ENCODE measurements around the gene SGIP1.
"Not testable (repeated sequence)": the region's sequence is repeated elsewhere in the genome, so short reads cannot be mapped to it uniquely, and the experiment has no call there.

The SGIP1 gene

DNA sequence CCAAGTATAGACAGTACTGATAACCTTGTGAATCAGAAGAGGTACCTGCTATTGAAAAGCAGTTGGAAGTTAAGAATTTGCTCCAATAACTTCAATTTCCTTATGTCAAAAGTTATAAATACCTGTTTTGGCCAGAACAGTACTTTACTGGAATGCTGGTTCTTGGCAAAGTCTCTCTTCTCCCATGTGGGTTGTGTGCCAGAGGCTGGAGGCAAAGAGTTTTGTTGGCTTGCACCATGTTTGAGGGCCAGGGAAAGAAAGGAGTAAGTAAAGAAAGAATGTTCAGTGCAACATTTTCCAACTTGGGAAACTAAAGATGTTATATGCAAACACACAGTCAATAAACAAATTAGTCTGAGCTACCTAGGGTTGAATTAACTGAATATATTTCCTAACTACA is 151.3 kb downstream of the SGIP1 start:
- no peak for DNase-seq

DNA sequence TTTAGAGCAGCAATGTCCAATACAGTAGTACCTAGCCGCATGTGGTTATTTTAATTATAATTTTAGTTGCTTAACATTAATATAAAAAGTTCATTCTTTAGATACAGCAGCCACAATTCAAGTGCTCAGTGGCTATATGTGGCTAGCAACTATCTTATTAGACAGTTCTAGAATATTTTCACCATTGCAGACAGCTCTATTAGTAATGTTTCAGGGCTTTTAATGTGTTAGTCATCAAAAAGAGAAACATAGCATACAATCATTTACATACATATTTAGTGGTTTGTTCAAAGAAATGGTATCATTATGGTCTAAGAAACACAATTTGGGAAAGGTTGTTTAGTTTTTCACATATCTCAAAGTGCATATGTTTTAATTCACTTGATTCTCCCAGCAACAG is 151.7 kb downstream of the SGIP1 start:
- no peak for DNase-seq

GRCh38 chr1:66686406-66686805 is 152.5 kb downstream of the SGIP1 start:
- no peak for DNase-seq

DNA sequence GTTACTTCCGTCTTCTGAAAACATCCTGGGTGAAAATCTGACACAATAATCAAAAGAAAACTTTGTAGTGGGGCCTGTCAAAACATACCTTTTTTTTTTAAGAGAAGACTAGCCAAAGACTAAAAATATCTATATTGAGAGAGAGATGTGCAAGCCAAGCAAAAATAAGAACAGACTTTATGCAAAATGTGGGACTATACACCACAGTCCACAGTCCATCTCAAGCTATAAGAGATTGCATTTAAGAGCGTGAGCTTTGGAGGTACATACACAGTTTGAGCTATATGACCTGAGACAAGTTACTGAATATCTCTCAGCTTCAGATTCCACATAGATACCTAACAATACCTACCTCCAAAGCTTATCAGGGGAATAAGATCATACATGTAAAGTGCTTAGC is 153.4 kb downstream of the SGIP1 start:
- no peak for DNase-seq

- DNase-seq = no peak
Measured at GRCh38 chr1:66690666-66691381, 156.9 kb downstream of the SGIP1 start.

DNA sequence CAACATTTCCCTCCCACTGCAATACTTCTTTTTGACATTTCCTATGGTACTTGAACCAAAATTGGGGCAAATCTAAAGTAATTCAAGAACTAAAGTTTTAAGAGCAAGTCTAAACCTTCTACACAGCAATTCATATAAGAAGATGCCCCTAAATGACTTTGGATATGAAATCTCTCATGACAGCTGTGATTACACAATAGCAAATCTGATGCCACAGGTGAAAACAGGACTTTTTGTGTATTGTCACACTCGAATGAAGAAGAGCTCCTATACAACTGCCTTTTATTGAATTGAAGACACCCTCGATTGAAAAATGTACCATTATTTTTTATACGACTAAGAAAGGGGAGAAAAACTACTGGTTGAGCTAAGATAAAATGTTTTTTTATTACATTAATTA is 158.7 kb downstream of the SGIP1 start:
- no peak for DNase-seq

DNA sequence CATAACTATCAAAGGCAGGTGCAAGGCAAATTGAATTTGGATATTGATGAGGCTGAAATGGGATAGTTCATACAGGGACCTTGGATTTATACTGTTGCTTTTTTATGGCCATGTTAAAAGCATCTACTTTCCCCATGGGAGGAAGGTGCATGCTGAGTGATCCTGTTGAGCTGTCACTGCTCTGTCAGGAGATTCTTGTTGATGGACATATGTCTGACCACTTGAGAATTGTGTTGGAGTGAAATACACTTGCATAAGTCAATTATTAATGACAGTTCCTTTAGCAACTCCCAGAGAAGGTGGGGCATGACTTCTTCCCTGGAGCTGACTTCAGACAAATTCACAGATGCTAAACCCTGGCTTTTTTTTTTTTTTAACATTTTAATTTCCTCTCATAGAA is 159.9 kb downstream of the SGIP1 start:
- no peak for DNase-seq

DNA sequence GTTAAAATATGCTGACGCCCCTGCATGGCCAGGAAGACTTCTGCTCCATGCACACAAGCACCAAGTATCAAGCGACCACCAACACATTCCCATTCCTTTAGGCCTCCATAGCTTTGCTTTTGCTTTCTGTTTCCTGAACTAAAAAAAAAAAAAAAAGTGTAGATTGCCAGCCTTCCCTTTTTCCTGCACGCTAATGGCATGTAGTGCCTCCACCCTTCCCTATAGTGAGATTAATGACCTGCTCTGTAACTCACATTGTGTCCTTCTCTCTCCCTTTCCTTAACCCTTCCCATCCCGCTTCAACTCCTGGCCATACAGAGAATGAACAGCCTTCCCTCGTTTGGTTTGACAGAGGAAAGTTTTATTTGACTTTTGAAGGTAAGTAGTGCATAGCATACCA is 161.2 kb downstream of the SGIP1 start:
- DNase-seq = no peak

DNA sequence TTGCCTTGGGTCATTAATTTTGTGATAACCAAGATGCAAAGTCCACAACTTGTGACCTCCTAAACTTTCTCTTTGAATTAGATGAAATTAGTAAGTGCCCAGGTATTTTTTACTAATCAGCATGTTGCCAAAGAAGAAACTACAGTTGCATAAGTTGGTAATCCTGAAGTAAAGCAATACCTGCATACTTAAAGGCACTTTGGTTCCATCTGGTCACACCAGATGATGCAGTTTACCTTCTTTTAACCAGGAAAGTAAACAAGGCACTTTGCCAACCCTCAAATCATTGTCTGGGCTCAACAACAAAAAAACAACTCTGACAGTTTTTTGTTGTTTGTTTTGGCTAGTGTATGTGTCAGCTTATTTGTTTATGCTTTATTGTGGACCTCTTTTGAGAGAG is 162.8 kb downstream of the SGIP1 start:
- no peak for DNase-seq

DNA sequence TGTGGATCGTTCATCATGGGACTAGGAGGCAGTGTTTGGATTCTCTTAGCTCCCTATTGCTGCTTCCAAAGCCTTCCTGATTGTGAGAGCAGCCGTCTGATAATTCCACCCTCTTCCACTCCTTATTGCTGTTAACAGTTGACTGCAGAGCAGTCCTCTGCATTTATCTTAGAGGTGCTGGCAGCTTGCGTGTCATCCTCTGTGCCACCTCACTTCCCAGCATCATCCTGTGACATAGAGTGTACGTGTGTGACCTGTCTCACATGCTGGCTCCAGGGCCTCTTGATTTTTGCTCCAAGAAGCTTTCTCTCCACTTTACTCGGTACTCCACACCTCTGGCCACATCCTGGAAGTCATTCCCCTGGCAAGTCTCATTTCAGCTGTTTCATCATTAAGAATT is 165.3 kb downstream of the SGIP1 start:
- no peak for DNase-seq

GRCh38 chr1:66704177-66704875 is 170.4 kb downstream of the SGIP1 start:
- DNase-seq = no peak

- DNase-seq = no peak
Measured at GRCh38 chr1:66705110-66705509, 171.2 kb downstream of the SGIP1 start.

- DNase-seq = no peak
Measured at GRCh38 chr1:66711420-66711819, 177.5 kb downstream of the SGIP1 start.

GRCh38 chr1:66712839-66713238 is 178.9 kb downstream of the SGIP1 start:
- no peak for DNase-seq

DNA sequence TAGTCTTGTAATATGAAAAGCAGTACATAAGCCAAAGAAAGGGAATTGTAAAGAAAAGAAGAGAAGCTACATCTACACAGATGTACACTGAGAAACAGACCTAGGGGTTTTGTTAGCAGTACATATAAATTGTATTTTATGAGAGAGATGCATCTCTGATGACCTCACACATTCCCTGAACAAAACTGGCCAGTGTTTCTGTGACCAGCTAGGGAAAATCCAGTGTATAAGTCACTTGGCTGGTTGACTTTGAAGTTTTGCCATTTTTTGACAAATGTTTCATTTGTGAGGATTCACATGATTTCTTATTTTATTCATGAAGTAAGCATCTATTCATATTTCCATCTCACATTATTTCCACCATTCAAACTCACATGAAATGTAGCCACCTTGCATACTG is 190.0 kb downstream of the SGIP1 start:
- DNase-seq = no peak

- no peak for DNase-seq
Measured at GRCh38 chr1:66725885-66726665, 192.1 kb downstream of the SGIP1 start.

DNA sequence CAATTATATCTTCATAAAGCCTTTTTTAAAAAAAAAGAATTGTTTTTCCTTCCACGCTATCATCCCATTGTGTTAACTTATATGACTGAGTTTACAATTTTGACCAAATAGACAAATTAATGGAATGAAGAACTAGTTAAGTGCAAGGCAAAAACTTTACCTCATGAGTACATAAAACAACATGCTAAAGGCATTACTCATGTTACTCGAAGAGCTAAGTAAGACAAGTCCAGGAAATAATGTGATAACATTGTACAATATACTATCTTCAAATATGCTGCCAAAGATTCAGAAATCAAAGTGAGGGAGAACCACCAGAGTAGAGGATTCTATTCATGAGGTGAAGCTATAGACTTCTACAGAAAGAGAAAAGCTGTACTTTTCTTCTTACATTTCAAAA is 194.1 kb downstream of the SGIP1 start:
- no peak for DNase-seq

DNA sequence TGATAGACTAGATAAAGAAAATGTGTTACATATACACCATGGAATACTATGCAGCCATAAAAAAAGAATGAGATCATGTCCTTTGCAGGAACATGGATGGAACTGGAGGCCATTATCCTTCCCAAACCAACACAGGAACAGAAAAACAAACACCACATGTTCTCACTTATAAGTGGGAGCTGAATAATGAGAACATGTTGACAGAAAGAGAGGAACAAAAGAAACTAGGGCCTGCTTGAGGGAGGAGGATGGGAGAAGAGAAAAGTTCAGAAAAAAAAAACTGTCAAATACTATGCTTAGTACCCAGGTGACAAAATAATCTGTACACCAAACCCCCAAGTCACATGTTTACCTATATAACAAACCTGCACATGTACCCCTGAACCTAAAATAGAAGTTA is 194.8 kb downstream of the SGIP1 start:
- DNase-seq = not testable (repeated sequence)

DNA sequence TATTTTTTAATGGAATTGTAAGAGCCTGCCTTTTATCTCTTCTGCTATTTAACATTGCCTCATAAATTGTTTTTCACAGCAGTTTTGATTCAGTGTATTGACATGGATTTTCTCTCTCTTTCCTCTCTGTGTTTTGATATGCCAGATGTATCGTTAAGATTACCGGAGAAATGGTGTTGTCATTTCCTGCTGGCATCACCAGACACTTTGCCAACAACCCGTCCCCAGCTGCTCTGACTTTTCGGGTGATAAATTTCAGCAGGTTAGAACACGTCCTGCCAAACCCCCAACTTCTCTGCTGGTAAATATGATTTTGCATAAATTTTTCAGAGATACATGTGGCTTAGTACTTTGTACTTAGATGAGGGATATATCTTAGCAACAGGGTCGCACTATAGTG is 195.2 kb downstream of the SGIP1 start:
- DNase-seq = no peak

DNA sequence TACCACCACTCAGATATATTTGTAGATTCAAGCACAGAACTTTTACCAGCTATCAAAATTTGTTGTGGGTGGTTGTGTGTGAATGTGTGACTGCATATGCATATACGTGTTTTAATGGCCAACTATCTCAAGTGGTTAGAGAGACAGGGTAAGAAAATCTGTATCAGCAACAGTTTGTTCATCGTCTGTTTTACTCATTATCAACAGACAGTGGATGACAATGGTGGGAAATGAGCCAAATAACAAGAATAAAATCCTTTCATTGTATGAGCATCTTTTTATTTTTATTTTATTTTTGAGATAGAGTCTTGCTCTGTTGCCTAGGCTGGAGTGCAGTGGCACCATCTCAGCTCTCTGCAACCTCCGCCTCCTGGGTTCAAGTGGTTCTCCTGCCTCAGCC is 195.6 kb downstream of the SGIP1 start:
- DNase-seq = no peak

GRCh38 chr1:66730462-66730861 is 196.5 kb downstream of the SGIP1 start:
- no peak for DNase-seq

- no peak for DNase-seq
Measured at GRCh38 chr1:66731170-66731865, 197.4 kb downstream of the SGIP1 start.

DNA sequence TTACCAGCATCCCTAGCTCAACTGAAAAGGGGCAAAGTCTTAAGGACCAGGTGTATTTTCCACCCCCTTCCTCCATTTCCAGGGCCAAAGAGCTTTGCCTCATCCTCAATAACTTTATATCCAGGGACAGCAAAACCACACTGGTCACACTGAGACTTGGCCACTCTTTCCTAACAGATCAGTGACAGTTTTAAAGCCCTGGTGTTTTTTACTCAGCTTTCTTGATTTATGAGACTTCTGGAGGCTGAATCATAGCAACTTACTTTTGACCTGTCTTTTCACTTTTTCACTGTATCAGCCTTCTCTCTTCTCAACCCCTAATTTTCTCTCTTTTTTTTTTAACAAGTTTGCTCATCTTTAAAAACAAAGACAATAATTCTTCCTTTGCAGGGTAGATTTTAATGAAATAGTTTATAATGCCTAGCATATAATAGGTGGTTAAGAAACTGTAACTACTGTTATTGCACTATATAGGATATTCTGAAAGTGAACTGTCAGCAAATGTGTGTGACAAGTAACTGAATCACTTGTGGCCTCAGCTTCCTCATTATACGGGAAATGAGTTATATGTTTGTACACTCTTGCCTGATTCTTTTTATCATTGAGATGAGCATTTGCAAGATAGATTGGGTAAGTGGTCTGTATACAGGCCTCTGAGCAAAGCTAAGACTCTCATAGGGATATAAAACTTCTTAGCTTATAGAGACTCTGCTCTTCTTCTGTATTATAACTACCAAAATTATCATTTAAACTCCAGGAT is 198.6 kb downstream of the SGIP1 start:
- DNase-seq = no peak
